Measurements from ENCODE around the gene RAMP1.

The RAMP1 gene

GRCh38 chr2:237896507-237896892 lies 37.1 kb downstream of the RAMP1 start:
- DNase-seq: no peak

GRCh38 chr2:237896956-237897355 lies 37.5 kb downstream of the RAMP1 start:
- DNase-seq: no peak

- DNase-seq: no peak
Measured at GRCh38 chr2:237898057-237898414, 38.6 kb downstream of the RAMP1 start.

DNA sequence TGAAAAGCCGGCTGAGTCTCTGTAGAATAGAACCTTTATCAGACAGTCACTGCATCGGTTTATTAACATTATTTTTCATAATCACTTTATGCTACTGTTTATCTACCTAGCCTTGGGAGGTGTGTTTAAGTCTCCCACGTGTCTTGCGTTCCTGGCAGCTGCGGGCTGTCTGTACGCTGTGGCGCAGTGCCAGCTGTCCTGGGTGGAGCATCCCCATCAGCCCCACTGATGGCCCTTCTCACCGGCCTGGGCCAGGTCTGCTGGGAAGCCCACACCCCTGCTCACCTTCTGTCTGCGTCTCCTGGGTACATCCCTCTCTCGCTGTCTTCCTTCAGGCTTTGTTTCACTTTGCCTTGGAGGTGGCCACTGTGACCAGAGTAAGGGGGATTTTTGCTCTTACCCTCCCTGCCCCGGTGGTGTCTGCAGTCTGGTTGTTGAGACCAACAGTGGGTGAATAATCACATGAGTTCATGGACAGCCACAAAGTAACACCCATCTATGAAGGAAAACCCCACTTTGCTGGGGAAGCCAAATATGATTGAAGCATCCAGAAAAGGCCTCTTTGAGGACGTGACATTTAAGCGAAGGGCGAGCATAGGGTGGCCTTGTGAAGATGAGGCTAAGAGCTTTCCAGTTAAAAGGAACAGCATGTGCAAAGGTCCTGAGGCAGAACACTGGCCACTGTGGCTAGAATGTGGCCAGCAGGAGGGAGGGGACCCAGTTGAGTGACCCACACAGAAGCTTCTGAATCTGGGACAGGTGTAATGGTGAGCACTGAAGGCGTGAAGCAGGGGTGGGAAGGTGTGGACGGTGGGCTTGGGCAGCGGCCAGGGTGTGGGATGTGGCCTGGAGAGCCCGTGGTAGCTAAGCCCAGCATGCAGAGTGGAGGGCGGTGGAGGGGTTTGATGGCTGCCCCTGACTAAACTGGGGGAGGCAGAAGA lies 41.7 kb downstream of the RAMP1 start:
- DNase-seq: no peak

- DNase-seq: no peak
Measured at GRCh38 chr2:237901932-237902850, 42.8 kb downstream of the RAMP1 start.

DNA sequence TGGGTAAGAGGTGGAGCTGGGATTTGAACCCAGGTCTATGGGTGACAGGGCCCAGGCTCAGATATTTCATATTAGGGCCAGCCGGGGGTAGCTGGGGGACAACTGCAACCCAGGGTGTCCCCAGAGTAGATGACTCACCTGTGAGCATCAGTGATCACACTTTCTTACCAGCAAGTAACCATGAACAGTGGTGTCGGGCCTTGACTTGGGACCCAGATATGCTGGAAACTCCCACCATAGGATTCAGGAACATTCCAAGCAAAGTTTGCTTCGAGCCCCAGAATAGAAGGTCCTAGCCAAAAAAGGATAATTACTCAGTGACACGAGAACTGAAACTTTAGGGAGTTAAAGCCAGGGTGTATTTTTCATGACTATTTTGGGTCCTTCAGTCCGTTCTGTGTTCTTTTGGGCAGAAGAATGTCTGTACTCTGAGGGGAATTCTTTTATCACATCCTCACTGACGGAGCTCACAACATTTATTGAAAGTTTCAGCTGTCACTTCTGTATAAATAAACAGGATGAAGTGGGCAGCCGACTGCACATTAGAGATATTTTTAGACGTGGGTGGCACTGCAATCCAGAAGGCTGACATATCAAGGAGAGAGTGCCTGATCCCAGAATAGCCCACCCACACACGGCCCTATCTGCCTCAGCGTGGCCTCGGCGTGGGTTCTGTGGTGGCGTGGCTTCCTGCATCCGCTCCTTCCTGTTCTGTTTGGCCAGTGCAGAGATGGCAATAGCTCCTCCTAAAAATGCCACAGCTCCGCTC lies 45.6 kb downstream of the RAMP1 start:
- DNase-seq: no peak

- DNase-seq: no peak
Measured at GRCh38 chr2:237907144-237907543, 47.7 kb downstream of the RAMP1 start.

DNA sequence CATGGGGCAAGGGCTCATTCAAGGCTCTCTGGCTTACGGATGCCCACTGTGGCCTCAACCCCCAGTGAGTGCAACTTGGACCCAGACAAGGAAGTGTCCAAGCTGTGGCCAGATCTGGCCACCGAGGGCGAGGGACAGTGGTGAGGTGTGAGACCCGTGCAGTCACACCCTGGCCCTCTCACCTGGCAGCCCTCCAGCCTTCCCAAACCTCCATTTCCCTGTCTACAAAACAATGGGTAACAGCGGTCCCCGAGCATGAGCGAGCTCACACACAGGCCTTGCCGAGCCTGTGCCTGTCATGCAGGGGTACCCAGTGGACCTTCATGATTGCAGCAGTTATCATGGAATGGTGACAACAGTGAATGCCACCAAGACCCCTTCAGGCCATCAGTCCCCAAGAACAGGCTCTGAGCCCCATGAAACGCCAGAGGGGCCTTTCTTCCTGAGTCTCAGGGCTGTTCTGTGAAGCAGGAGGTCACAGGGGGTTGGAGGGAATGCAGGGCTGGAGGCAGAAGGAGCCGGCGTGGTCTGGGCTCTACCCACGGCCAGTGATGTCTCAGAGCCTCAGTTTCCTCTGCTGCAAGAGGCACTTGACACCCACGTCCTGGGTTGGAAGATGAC lies 49.8 kb downstream of the RAMP1 start:
- no peak for DNase-seq

DNA sequence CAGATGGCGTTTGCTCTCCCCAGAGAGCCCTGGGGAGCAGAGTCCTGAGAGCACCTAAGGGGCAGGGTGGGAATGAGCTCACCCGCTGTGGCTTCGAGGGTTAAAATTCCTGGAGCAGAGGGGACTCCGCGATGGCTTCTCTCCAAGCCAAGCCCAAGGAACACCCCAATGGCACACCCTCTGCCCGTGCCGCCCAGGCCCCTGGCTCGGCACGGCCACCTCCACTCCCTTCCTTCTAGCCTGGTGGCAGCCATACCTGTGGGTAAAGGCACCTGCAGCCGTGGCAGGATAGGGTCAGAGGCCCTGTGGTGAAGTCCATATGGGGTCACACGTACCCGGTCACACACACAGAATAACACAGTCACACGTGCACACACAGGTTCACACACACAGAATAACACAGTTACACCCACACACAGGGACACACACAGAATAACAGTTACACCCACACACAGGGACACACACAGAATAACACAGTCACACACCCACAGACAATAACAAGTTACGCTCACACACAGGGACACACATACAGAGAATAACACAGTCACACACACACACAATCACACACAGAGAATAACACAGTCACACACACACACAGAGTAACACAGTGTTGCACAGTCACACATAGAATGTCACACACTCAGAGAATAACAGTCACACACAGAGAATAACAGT lies 50.5 kb downstream of the RAMP1 start:
- no peak for DNase-seq

DNA sequence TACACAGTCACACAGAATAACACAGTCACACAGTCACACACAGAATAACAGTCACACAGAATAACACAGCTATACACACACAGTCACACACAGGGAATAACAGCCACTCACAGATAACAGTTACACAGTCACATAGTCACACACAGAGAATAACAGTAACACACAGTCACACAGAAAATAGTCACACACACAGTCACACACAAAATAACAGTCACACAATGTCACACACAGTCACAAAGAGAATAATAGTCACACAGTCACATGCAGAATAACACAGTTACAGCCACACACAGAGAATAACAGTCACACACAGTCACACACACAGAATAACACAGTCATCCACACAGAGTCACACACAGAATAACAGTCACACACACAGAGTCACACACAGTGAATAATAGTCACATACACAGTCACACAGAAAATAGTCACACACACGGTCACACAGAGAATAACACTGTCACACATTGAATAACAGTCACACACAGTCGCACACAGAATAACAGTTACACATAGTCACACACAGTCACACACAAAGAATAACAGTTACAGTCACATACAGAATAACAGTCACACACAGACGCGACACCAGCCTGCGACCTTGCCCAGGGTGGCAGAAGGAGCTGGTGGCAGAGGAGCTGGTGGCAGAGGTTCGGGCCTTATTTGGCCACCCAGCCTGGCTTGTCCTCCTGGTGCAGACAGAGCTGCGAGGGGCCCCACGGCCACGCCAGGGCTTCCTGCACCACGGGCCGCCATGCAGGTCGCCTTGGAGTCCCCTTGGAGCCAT lies 51.3 kb downstream of the RAMP1 start:
- DNase-seq: no peak

- no peak for DNase-seq
Measured at GRCh38 chr2:237911363-237912017, 52.1 kb downstream of the RAMP1 start.

DNA sequence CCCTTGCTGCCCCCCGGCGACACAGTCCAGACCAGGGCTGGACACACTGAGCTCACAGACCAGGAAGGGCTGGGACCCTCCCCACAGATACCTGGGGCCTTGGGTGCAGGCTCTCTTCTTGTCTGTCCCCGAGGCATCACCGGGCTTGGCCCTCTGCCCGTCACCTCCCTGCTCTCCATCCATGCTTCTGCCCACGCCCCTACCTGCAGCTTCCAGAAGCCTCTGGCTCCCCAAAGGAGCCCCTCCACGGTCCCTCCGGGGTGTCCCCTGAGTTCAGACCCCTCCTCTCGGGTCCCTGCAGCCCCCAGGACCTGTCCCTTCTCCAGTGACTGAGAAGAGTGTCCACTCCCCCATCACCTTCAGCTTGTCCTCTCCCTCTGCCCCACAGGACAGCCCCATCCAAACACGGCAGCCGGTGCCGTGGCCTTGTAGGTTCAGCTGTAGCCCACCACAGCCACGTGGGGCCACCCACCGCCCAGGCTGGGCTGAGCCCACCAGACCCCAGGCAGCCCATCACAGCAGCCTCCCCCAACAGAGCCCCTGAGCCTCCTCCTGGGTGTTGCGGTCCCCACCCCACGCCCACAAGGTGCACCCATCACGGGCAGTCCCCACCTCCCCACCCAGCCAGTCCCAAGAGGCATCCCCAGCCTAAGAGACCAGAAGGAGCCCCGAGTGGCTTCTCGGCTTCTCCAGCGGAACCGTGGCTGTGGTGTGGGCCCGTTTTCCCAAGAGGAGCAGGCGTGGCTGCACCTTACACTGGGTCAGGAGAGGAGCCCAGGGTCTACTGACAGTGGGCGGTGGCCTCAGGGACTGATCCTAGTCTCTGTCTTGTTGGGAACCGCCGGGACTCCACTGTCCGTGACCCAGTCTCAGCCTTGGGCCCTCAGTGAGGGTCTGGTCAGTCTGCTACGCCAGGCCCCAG lies 53.1 kb downstream of the RAMP1 start:
- DNase-seq: no peak

DNA sequence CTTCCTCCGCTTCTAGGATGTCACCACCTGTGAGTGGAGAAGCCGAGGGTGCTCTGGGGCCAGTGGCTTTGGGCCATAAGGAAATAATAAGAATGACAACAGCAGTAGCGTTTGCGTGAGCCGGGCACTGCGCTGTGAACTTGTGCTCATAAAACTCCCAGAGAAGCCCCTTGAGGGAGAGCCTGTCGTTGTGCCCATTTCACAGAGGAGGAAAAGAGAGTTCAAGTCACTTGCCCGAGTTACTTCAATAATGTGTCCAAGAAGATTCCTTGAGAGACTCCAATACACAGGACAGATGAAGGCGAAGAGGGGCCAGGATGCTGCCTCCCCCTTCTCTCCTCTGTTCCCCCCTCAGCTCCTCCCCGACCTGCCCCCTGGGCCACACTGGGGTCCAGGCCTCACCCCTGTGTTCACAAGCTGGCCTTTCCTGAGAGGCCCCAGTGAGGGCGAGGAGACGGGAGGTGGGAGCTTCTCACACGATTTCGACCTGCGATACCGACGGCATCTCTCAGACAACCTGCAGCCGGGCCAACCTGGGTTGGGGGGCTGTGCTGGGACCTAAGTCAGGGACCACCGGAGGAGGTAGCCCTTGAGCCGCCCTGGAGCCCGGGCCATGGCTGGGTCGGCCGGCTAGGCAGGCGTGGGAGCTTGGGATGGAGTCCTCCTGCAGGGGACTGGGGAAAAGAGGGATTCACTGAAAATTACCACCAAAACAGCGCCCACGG lies 53.9 kb downstream of the RAMP1 start:
- DNase-seq: no peak

- DNase-seq: no peak
Measured at GRCh38 chr2:237915576-237915975, 56.2 kb downstream of the RAMP1 start.

GRCh38 chr2:237916296-237916695 lies 56.9 kb downstream of the RAMP1 start:
- no peak for DNase-seq

DNA sequence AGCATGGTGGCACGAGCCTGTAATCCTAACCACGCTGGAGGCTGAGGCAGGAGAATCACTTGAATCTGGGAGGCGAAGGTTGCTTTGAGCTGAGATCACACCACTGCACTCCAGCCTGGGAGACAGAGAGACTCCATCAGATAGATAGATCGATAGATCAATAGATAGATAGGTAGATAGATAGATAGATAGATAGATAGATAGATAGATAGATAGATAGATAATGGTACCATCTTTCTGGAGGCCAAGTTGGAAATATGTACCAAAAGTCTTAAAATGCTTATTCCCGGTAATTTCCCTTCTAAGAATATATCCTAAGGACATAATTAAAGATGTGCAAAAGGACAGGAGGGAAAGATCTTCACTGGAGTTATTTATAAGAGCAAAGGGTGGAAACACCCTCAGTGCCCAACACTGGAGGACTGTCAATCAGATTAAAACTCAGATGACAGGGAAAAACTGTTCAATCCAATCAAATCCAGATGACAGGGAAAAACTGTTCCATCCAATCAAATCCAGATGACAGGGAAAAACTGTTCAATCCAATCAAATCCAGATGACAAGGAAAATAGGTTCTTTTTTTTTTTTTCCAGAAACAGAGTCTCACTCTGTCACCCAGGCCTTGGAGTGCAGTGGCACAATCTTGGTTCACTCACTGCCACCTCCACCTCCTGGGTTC lies 58.4 kb downstream of the RAMP1 start:
- no peak for DNase-seq

GRCh38 chr2:237919593-237919992 lies 60.2 kb downstream of the RAMP1 start:
- no peak for DNase-seq

DNA sequence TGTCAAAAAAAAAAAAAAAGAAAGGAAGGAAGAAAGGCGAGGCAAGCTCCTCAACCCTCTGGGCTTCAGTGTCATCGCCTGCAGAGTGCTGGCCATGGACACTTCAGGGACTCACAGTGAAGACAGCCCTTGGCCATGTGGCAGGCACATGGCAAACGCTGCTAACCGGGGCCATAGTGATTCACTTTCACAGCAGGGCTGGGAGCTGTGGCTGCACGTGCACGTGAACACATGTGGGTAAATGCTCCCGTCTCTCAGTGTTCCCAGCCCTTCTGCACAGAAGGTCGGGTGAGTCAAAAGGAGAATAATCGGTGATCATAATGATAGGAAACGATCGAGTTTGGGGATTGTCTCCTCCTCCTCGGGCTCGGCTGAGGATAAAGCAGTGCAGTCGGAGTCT lies 61.2 kb downstream of the RAMP1 start:
- DNase-seq: no peak

Data from cerebellar nuclear complex (tissue), 1 donor.